ENCODE data around the gene BORCS6. TPM values are rescaled to one million over a fixed set of nuclear protein-coding genes. Genes with fewer than 3 reads are reported as not detected.

BORCS6 gene
- total and polyA plus RNA-seq, 2 donors from 2014 or later: 8.6 to 15.4 TPM

- intact Hi-C loops (cut with DNase I): no loop called here
- Histone ChIP-seq H3K9me3 (ENCODE audit: control insufficient read depth in 2 of 3, insufficient read depth in 1 of 3, low read length in 3 of 3) (no peaks in the 10 kb centered on the region), H3K9ac (ENCODE audit: low read length in 3 of 3) (peak overlapping the region in 2 of 3 donors; percentile 99 to 100), H3K36me3 (ENCODE audit: control insufficient read depth in 2 of 3, insufficient read depth in 3 of 3, low read length in 3 of 3) (peaks cover 0 to 21% (median 7%) of the 10 kb centered on the region in 3 donors), H3K27me3 (ENCODE audit: control insufficient read depth, insufficient read depth, low read length) (no peaks in the 10 kb centered on the region), H3K27ac (ENCODE audit: low read depth in 2 of 2, low read length in 2 of 2) (peak overlapping the region; percentile 99 to 100), H3K4me1 (ENCODE audit: control insufficient read depth in 2 of 3, insufficient read depth in 2 of 3, low read depth in 1 of 3, low read length in 3 of 3) (peaks cover 5 to 34% (median 21%) of the 10 kb centered on the region in 3 donors), H3K4me3 (ENCODE audit: low read length in 3 of 3) (peak overlapping the region; percentile 4 to 99 (median 99))
- FAIRE-seq (no peak), DNase-seq (peak in 1 of 5 donors; percentile 43)
- TF ChIP-seq, protein P1, sequence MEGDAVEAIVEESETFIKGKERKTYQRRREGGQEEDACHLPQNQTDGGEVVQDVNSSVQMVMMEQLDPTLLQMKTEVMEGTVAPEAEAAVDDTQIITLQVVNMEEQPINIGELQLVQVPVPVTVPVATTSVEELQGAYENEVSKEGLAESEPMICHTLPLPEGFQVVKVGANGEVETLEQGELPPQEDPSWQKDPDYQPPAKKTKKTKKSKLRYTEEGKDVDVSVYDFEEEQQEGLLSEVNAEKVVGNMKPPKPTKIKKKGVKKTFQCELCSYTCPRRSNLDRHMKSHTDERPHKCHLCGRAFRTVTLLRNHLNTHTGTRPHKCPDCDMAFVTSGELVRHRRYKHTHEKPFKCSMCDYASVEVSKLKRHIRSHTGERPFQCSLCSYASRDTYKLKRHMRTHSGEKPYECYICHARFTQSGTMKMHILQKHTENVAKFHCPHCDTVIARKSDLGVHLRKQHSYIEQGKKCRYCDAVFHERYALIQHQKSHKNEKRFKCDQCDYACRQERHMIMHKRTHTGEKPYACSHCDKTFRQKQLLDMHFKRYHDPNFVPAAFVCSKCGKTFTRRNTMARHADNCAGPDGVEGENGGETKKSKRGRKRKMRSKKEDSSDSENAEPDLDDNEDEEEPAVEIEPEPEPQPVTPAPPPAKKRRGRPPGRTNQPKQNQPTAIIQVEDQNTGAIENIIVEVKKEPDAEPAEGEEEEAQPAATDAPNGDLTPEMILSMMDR (IDR thresholded peaks at IDR 0.05; ENCODE audit: borderline replicate concordance, extremely low read depth, insufficient read depth): no peak
Observed at GRCh38 chr17:8154608-8155155, 35.3 kb downstream of the BORCS6 start.

DNA sequence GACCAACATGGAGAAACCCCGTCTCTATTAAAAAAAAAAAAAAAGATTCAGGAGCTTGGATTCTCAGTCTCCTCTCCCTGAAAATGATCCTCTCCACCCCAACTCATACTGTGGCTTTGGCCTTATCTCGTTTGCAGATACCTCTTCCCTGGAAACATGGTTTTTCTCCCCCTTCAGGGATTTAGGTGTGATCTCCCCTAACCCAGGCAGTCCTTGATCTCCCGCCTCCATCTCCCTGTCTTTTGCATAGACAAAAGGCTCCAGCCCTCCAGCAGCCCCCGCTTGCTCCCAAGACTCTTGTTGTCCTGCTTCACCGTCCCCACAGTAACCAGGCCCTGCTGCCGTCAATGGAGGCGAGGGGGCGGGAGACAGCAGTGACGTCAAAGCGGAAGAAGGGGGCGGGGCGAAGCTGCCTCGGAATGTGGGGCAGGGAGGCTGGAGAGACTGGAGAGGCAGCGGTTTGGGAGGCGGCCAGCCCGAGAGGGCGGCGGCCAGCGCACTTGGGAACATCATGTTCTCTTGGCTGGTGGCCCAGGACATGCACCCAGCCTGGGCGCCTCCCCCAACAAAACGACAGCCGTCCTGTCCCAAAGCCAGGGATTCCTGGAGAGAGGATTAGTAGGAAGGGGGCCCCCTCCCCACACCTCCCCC, 35.9 kb downstream of the BORCS6 start:
- peak overlapping the region; percentile 35 to 99 (median 99) for H3K4me3 ChIP-seq (ENCODE audit: low read length in 3 of 3)
- H3K27me3 ChIP-seq (ENCODE audit: control insufficient read depth, insufficient read depth, low read length): no peaks in the 10 kb centered on the region
- peak; percentile 97 to 100 (median 98) for DNase-seq
- H3K4me1 ChIP-seq (ENCODE audit: control insufficient read depth in 2 of 3, insufficient read depth in 2 of 3, low read depth in 1 of 3, low read length in 3 of 3): peaks cover 5 to 34% (median 21%) of the 10 kb centered on the region in 3 donors
- TF ChIP-seq, protein P1 (IDR thresholded peaks at IDR 0.05; ENCODE audit: borderline replicate concordance, extremely low read depth, insufficient read depth): no peak
- intact Hi-C loops (cut with DNase I): no loop called here
- H3K9me3 ChIP-seq (ENCODE audit: control insufficient read depth in 2 of 3, insufficient read depth in 1 of 3, low read length in 3 of 3): no peaks in the 10 kb centered on the region
- peak overlapping the region; percentile 99 to 100 for H3K27ac ChIP-seq (ENCODE audit: low read depth in 2 of 2, low read length in 2 of 2)
- H3K36me3 ChIP-seq (ENCODE audit: control insufficient read depth in 2 of 3, insufficient read depth in 3 of 3, low read length in 3 of 3): peaks cover 0 to 25% (median 13%) of the 10 kb centered on the region in 3 donors
- peak; percentile 90 for FAIRE-seq
- peak overlapping the region; percentile 71 to 99 (median 87) for H3K9ac ChIP-seq (ENCODE audit: low read length in 3 of 3)

GRCh38 chr17:8153525-8153956, 36.4 kb downstream of the BORCS6 start:
- Histone ChIP-seq H3K9ac (ENCODE audit: low read length in 3 of 3) (peak overlapping the region; percentile 71 to 96 (median 87)), H3K4me3 (ENCODE audit: low read length in 3 of 3) (peak overlapping the region in 2 of 3 donors; percentile 64 to 99), H3K36me3 (ENCODE audit: control insufficient read depth in 2 of 3, insufficient read depth in 3 of 3, low read length in 3 of 3) (peaks cover 0 to 31% (median 15%) of the 10 kb centered on the region in 3 donors), H3K27ac (ENCODE audit: low read depth in 2 of 2, low read length in 2 of 2) (peak overlapping the region; percentile 99 to 100), H3K4me1 (ENCODE audit: control insufficient read depth in 2 of 3, insufficient read depth in 2 of 3, low read depth in 1 of 3, low read length in 3 of 3) (peaks cover 5 to 32% (median 21%) of the 10 kb centered on the region in 3 donors), H3K27me3 (ENCODE audit: control insufficient read depth, insufficient read depth, low read length) (no peaks in the 10 kb centered on the region), H3K9me3 (ENCODE audit: control insufficient read depth in 2 of 3, insufficient read depth in 1 of 3, low read length in 3 of 3) (no peaks in the 10 kb centered on the region)
- TF ChIP-seq, protein P1 (IDR thresholded peaks at IDR 0.05; ENCODE audit: borderline replicate concordance, extremely low read depth, insufficient read depth): no peak
- peak; percentile 13 for FAIRE-seq
- intact Hi-C loops (cut with DNase I): no loop called here
- DNase-seq: peak; percentile 78 to 95 (median 87)

All from kidney (tissue), 14 donors.